CD4-positive, alpha-beta T cell treated with Interferon gamma for 1 hour (primary cell): ENCODE measurements around the gene ZFPL1.
"Not testable (repeated sequence)": the region's sequence is repeated elsewhere in the genome, so short reads cannot be mapped to it uniquely, and the experiment has no call there.

ENCODE experiments used
- DNase-seq: peaks from one replicate; pipeline ENCODE4 v3.0.0-alpha.2; 2020

ZFPL1 gene

GRCh38 chr11:65115361-65116082 is 31.5 kb downstream of the ZFPL1 start:
- no peak for DNase-seq

GRCh38 chr11:65116370-65117205 is 32.6 kb downstream of the ZFPL1 start:
- peak; percentile 56 for DNase-seq

DNA sequence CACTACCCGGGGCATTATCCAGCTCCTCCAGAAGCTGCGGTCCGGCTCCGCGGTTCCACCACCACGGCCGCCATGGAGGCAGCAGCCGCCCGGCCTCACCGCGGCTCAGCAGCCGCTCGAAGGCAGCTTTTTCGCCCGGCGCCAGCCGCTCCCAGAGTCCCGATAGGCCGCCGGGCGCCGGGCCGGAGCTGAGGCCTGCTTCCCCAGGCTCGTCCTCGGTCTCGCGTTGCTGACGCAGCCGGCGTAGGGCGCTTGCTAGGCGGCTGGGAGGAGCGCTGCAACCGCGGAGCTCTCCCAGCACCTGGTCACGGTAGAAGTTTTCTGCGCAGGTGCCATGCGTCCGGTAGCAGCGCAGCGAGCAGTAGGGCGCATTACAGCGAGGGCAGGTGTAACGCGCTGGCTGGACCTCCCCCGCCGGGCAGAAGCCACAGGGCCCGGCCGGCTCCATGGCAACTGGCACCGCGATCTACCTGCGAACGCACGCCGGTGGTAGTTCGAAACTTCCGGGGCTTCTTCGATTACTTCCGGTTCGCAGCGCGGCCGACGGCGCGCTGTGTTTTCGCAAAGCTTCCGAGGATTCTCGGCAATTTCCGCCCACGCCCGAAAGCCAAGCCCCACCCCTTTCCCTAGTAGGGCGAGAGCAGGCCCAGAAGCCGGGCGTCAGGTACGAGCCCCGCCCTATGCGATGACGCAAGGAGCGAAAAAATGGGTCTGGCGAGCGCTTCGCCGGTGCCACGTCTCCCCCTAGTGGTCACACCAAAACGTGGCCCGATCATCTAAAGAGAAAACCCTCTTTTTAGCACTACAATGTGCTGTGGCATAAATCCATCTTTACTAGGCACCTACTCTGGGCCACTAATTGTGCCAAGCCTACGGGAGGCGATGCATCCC is 33.4 kb downstream of the ZFPL1 start, which contains the start of gene ZNHIT2:
TSS of gene ZNHIT2 (minus strand) at position 496 of the 891 bp plus-strand sequence. CDS start at position 448, 48 bp downstream.
- DNase-seq = peak; percentile 99

GRCh38 chr11:65118097-65118837 is 34.2 kb downstream of the ZFPL1 start:
- DNase-seq = no peak

DNA sequence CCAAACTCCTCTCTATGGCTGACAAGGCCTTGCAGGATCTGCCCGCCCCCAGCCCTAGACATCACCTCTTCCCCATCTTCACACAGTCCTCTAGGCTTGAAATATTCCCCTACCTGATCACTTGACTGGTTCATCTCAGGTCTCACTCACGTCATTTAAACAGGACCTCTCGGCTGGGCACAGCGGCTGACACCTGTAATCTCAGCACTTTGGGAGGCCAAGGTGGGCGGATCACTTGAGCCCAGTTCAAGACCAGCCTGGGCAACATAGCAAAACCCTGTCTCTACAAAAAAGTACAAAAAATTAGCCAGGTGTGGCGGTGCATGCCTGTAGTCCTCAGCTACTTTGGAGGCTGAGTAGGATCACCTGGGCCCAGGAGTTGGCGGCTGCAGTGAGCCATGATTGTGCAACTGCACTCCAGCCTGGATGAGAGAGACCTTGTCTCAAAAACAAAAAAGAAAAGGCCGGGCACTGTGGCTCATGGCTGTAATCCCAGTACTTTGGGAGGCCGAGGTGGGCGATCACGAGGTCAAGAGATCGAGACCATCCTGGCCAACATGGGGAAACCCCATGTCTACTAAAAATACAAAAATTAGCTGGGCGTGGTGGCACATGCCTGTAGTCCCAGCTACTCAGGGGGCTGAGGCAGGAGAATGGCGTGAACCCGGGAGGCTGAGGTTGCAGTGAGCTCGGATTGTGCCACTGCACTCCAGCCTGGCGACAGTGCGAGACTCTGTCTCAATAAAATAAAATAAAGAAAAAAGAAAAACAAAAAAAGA is 35.1 kb downstream of the ZFPL1 start:
- not testable (repeated sequence) for DNase-seq

DNA sequence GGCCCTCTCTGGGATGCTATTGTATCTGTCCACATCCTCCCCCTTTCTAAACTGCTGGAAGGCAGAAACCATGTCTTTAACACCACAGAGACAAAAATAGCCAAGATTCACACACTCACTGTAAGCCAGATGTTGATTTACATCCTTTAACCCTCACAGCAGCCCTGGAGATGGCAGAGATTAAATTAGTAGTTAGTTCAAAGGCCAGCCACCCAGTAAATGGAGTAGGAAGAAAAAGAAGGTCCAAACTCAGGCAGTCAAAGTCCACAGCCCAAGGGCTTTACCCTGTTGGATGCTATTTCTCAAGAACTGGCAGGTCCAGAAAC is 35.6 kb downstream of the ZFPL1 start:
- no peak for DNase-seq

DNA sequence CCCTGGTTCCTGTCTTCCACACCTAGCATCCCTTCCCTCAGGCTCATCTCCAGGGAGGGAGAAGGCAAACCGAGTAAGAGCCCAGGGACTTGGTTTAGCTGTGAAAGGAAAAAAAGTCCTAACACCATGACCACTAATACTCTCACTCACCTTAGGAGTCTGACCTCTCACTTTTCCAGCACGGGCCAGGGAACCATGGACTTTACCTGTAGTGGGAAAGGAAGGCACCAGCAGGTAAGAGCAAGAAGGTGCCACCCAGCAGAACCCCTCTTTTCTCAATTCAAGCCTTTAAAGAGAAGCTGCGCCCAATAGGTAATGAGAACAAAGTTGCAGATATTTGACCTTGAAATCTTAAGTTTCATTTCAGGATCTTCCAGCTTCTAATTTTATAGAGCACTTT is 36.8 kb downstream of the ZFPL1 start:
- DNase-seq = no peak

DNA sequence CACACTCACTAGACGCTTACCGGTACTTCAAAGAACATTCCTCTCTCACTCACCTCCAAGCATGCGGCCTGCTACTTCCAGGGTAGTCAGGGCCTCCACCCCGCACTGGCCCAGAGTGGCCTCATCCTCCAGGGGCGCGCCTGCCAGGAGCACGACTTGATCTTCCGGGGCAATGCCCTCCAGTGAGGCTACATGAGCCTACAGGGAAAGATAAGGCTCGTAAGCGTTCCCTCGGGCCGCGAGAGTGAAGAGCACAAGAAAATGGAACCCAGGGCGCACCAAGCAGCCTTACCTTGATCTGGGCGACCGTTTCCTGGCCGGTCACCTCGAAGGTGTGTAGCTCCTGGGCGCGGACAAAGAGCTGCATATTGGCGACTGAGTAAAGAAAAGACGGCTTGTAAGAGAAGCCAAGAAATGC is 37.4 kb downstream of the ZFPL1 start:
- peak; percentile 44 for DNase-seq

DNA sequence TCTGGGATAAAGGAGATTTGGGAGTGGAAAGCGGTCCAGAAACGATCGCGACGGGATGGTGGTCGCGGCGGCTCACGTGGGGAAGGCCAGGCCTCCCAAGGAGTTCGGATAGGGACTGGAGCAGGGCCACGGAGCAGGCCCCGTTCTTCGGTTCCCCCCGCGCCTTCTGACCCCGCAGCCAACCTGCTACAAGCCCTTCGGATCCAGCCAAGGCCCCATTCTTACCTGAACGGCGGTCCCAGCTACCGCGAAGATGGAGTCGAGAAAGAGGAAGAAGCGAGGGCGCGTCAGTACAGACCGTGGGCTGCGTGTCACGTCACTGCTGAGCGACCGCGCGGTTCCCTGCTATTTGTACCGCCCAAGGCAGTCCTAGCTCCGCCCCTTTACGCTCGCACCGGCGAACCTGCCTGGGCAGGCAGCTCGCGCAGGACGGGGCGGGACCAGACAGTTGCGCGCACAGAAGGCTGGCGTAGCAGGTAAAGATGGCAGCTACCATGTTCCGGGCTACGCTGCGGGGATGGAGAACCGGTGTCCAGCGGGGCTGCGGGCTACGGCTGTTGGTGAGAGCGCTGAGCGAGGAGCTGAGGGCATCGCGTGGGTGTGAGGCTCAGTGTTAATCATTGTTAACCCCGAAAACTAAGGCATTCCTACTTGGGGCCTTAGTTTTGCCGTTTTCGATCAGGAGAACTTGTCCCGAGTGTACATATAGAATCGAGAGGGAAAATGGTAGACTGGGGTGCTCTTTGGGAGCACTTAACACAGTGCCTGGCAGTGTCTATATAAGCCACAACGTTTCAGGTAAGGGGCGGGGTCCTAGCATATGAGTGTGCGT is 38.1 kb downstream of the ZFPL1 start, which contains the start of the genes FAU and MRPL49:
TSS of gene FAU (minus strand) at position 270 of the 832 bp plus-strand sequence. CDS start 321 bp downstream, outside the sequence.
TSS of gene MRPL49 (plus strand) at position 457 of the 832 bp plus-strand sequence. CDS start at position 483, 26 bp downstream.
- DNase-seq = peak; percentile 99

GRCh38 chr11:65124480-65125196 is 40.6 kb downstream of the ZFPL1 start:
- no peak for DNase-seq

DNA sequence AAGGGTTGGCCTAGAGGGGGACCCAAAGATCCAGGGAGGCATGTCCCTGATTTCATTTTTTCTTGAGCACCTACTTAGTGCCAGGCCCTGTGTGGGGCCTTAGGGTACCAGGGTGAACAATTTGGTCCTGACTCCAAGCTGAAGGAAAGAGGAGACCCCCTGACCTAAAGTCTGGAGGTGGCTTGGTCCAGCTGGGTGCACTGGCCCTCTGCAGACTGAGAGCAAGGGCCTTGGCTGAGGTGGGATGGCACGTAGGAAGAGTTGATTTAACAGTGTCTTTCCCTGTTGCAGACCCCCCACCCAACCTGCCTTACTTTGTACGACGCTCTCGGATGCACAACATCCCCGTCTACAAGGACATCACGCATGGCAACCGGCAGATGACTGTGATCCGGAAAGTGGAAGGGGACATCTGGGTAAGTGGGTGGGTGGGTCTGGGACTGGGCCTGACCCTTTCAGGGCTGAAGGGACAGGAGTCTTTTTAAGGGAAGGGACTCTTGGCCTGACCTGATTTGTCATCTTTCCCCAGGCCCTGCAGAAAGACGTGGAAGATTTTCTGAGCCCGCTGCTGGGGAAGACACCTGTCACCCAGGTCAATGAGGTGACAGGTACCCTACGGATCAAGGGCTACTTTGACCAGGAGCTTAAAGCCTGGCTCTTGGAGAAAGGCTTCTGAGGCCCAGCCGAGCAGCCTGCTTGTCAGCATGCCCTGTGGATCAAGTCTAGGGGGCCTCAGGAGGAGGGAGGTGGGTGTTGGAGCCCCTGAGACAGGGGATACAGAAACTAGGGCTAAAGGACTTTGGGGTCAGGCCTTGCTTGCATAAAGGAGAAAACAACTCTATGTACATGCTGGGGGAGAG is 41.4 kb downstream of the ZFPL1 start:
- DNase-seq = no peak

DNA sequence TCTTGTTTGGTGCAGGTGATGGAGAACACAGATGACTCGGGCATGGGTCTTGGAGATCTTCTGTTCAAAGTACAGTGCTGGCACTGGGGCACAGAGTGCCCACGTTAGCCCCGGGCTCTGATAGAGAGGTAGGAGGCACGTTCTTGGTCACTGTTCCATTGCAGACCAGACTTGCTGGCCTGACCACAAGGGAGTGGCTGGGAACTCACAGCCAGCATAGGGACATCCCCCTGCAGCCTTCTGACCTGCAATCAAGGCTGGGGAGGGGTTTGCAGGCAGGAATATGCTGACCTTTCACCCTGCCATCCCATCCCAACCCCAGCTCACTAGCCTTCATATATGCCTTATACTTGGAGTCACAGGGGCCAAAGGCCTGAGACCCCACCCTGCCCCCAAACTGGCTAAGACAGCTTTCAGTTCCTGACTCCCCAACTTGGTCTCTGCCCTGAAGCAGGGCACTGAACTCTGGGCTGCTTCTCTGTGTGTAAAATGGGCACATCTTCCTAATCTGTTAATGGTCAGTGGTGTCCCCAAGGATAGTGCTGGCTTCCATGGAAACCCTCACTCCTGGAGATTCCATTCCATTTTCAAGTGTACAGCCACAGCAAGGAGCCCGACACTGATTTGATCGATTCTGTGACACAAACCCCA is 42.7 kb downstream of the ZFPL1 start:
- no peak for DNase-seq

- no peak for DNase-seq
Observed at GRCh38 chr11:65127473-65128181, 43.6 kb downstream of the ZFPL1 start.

DNA sequence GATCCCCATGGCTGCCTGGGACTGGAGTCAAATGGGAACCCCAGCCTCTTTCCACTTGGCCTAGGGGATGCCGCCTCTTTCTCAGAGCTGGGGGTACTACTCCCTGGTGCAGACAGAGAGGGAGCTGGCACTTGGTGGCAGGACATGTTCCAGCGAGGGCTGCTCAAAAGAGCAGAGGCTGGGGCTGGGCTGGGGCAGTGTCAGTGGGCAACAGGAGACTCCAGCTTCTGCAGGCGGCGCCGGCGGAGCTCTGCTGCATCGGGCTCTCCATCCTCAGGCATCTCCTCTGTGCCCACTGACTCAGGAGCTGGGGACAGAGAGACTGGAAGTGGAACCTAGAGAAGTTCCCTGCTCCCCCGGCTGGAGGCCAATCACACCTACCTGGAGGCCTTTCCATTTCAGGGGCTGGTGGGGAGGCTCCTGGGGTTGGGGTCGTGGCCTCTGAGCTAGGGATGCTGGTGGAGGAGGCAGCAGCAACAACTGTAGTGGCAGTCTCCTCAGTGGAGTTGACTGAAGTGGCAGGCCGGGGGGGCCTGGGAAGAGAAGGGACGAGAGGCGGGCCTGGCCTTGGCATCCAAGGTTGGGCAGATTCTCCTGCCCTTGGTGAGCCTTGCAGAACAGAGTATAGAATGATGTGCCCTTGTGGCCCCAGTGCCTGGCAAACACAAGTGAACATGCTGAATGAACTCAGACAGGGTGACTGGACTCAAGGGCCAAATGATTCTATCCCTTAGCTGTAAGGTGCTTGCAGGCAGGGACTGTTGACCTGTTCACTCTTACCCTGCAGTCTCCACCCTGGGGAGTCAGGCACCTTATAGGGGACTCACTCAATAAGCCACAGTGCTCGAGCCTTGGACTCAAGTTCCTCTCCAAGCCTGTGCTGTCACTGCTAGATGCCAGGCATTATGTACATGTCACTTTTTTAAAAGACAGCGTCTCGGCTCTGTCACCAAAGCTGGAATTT is 44.4 kb downstream of the ZFPL1 start:
- DNase-seq = no peak

DNA sequence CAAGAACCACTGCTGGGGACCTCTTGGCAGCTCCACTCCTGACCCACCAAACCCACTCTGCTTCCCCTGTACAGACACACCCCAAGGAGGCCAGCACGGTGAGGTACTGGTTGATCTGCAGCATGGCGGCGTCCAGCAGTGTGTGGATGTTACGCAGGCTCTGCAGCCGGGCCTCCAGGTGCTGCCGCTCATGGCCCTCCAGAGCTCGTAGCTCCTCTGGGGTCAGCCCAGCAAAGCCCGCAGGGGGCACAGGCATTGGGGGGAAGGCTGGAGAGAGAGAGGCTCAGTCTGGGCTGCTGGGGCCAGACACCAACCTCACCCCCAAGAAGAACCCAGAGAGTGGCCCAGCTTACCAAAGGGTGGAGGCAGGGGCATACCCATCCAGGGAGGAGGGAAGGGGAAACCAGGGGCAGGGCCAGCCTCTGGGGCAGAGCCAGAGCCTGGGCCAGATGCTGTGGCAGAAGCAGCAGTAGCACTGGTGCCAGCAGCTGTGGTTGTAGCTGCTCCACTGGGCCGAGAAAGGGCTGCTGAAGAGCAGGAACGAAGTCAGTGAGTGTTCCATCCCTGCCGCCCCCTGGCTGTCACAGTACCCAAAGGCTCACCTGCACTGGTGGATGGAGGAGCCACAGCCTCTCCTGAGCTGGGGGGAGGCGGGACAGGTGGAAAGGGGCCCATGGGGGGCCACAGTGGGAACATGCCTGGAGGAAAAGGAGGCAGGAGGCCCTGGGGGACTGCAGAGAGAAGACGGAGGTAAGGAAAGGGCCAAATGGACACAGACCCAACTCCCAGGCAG is 45.8 kb downstream of the ZFPL1 start:
- DNase-seq = peak; percentile 33
